HG02610 (cell line): Measurements from ENCODE around the gene CTNNA3.

ENCODE experiments used
- ATAC-seq: cut with Tn5 transposase; IDR thresholded peaks from one replicate; pipeline ENCODE4 v1.9.1; 2021; ENCODE audit warnings: mild to moderate bottlenecking, moderate library complexity; ENCODE audit not compliant: unreplicated experiment

CTNNA3 gene

GRCh38 chr10:66622050-66622449 lies 1073.9 kb downstream of the CTNNA3 start:
- ATAC-seq = no peak

- no peak for ATAC-seq
These were observed 1091.8 kb downstream of the CTNNA3 start for GRCh38 chr10:66604195-66604594.

- no peak for ATAC-seq
These were observed 1104.1 kb downstream of the CTNNA3 start for GRCh38 chr10:66591865-66592264.

GRCh38 chr10:66587680-66588050 lies 1108.3 kb downstream of the CTNNA3 start:
- ATAC-seq = no peak

GRCh38 chr10:66586897-66587679 lies 1108.9 kb downstream of the CTNNA3 start:
- no peak for ATAC-seq

GRCh38 chr10:66586073-66586472 lies 1109.9 kb downstream of the CTNNA3 start:
- no peak for ATAC-seq

- no peak for ATAC-seq
These were observed 1120.6 kb downstream of the CTNNA3 start for GRCh38 chr10:66575251-66575855.

DNA sequence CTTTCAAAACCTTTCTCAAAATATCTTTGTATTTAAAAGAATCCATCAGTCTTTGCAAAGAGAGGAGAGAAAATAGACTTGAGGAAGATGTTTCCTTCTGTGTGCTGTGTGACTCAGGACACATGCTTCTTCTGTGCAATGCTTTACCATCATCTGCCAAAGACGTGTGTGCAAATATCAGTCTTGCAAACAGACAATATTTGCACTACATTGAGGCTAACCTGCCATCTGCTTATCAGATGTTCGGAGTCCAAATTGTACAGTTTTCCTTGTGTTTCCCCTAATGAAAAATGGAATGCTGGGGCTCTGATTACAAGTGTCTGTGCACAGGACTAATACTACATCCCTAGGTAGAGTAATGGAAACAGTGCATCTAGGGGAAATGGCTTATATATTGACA lies 1123.3 kb downstream of the CTNNA3 start:
- no peak for ATAC-seq

DNA sequence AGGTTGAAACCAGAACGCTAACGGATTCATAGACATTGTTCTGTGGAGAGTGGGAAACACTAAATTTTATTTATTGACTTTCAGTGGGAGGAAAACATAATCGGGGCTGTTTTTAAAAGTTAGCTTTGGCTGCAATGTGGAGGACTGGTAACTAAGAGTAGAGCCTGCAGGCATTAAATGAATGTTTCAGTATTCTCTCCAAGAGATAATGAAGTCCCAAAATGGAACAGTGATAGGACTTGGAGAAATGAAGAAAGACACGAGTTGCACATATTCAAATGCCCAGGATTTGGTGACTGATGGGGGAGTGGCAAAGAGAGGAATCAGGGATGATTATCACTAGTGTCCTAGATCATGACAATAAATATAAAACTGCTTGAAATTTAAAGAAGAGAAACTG lies 1130.0 kb downstream of the CTNNA3 start:
- ATAC-seq = no peak

DNA sequence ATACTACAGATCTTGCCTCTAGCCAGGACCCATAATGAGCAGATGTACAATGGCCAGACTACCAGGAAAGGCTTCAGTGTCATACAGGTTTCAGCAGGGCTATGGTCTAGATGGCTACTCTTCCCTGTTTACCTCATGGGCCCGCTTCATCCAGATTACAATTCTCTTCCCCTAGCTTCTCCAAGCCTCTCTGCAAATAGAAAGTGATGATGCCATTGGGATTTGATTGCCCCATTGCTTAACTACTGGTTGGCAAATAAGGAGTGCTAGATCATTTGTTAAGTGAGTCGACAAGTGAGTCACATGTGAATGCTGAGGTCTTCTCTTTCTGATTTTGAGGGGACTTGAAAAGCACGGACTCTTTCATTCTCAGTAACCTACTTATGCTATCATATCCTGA lies 1131.7 kb downstream of the CTNNA3 start:
- no peak for ATAC-seq

- ATAC-seq = no peak
These were observed 1140.9 kb downstream of the CTNNA3 start for GRCh38 chr10:66555061-66555460.

DNA sequence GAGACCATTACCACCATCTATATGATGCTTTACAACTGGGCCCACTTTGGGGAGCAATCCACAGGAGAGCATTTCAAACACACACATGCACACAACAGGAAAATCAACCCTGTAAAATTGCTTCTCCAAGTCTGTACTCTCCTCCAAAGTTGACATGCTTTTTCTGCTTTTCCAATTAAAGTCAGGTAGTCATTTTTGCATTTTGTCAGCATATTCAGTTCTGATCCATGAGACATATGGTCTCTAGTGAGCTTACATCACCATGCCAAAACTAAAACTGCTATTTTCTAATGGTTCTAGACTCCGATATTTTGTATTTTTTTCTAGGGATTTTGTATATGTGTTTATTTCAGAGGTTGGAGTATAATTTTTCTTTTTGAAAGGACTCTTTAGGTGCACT lies 1143.7 kb downstream of the CTNNA3 start:
- ATAC-seq = no peak

GRCh38 chr10:66550351-66550750 lies 1145.6 kb downstream of the CTNNA3 start:
- ATAC-seq = no peak

DNA sequence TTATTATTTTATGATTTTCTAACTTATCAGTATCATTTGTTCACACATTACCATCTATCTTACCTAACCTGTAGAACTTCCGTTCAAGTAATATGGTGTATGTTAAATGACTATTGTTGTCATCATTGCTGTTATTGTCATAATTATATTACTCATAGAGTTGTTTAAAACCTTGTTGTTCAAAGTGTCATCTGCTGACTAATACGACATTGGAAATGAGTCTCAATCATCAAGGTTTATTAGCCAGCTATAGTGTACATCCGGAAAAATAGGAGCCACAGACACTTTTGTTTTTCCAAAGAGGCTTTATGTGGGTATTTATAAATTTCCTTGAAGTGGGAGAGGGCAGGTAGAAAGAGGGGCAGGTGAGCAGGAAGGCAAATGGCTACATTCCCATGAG lies 1157.1 kb downstream of the CTNNA3 start:
- no peak for ATAC-seq

GRCh38 chr10:66538371-66538770 lies 1157.6 kb downstream of the CTNNA3 start:
- no peak for ATAC-seq

GRCh38 chr10:66537186-66537585 lies 1158.8 kb downstream of the CTNNA3 start:
- no peak for ATAC-seq

DNA sequence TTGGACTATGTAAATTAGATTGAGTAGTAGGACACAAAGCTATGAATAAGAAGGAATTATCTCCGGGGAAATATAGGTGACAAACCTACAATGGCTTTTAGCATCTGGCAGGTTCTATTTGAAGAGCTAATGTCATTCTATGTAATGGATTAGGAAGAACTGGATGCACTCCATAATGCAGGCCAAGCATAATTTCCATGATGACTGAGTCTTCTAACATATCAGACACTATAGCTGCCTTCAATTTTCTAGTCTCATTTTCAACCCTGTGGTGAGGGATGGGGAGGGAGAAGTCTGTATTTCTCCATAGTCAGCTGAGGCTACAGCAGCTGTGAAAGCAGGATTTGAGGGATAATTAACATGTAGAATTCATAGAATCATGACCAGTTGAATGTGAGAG lies 1160.6 kb downstream of the CTNNA3 start:
- no peak for ATAC-seq

- ATAC-seq = no peak
These were observed 1161.1 kb downstream of the CTNNA3 start for GRCh38 chr10:66534866-66535265.

- ATAC-seq = no peak
These were observed 1174.5 kb downstream of the CTNNA3 start for GRCh38 chr10:66521506-66521905.

DNA sequence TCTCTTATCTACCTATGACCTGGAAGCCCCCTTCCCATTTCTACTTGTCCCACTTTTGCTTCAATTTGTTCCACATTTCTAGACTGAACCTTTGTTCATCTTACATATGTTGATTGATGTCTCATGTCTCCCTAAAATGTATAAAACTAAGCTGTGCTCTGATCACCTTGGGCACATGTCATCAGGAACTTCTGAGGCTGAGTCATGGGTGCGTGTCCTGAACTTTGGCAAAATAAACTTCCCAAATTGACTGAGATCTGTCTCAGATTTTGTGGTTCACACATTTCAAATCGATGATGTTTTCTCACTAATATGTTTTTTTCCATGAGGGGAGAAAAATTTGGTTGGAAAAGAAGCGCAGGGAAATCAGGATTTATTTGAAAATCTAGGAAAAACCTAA lies 1176.4 kb downstream of the CTNNA3 start:
- no peak for ATAC-seq

DNA sequence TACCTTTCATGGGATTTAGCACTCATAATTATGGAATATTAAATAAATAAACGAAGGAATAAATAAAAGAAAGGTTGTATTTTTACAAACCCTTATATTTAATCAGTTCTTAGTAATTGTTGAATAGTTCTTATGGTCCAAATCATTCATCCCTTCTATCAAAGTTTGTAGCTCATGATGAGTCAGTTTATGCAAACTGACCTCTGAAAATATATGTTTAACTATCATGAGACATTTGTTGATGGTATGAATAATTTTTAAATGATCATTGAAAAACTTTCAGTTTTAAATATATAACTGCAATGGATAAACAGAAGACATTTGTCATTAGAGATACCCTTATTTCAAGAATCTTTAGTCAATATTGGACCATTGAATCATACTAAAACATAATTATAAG lies 1181.3 kb downstream of the CTNNA3 start:
- no peak for ATAC-seq

DNA sequence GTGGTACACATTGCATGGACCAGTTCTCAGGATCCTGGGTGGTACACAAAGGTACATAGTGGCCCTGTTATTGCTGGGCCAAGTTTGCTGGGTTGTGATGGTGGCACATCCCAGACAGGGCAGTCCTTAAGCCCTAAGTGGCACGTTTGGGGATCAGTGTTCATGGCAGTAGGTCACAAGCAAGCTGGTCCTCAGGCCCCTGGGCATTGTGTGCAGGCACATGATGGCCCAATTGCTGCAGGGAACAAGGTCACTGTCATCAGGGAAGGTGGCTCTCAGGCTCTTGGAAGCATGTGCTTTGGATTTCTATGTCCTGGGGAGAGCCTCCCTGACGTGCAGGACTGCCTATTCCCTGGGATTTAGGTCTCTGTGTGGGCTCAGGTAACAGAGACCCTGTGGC lies 1182.5 kb downstream of the CTNNA3 start:
- ATAC-seq = no peak
